NCI-H2171 treated with DMSO at 0.1 percent for 48 hours (cell line): ENCODE results near the gene EFHD2.
"Not testable (repeated sequence)": the region's sequence is repeated elsewhere in the genome, so short reads cannot be mapped to it uniquely, and the experiment has no call there.

Source experiments
- DNase-seq: peaks from one replicate; lab custom pipeline; 2025; lab: John Stamatoyannopoulos, UW

EFHD2 gene

GRCh38 chr1:15388201-15388880, 21.3 kb upstream of the EFHD2 start:
- DNase-seq: no peak

GRCh38 chr1:15389828-15390227, 19.9 kb upstream of the EFHD2 start:
- DNase-seq: not testable (repeated sequence)

DNA sequence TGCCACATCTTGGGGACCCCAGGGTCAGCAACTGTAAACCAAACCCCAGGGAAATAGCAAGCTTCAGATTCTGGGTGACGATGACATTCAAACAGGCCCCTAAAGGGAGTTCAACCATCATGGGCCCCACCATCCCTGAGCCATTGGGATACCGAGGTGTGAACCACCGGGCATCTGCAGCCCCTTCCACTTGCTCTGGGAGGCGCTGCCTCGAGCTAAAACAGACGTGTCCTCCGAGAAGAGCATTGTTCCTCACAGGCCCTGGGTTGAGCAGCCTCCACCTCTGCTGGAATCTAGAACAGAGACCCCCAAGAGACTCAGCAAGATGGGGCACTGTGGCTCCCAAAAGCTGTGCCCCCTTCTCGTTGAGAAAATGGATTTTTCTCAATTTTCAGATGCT, 19.0 kb upstream of the EFHD2 start:
- no peak for DNase-seq

DNA sequence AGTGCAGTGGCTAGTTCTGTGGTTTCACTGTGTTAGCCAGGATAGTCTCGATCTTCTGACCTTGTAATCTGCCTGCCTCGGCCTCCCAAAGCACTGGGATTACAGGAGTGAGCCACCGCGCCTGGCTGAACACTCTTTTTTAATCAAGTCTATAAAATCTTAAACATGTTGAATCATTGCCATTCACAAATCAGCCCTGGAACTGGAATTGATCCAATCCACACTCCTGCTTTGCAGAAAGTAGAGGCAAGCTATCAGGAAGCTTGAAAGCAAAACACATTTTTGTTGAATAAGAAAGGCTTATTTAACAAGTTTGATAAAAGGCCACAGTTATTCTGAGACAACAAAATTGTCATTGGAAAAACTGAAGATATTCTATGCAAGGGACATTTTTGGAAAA, 18.3 kb upstream of the EFHD2 start:
- no peak for DNase-seq

GRCh38 chr1:15393475-15394257, 16.0 kb upstream of the EFHD2 start:
- no peak for DNase-seq

- DNase-seq: no peak
Measured at GRCh38 chr1:15394258-15394690, 15.4 kb upstream of the EFHD2 start.

DNA sequence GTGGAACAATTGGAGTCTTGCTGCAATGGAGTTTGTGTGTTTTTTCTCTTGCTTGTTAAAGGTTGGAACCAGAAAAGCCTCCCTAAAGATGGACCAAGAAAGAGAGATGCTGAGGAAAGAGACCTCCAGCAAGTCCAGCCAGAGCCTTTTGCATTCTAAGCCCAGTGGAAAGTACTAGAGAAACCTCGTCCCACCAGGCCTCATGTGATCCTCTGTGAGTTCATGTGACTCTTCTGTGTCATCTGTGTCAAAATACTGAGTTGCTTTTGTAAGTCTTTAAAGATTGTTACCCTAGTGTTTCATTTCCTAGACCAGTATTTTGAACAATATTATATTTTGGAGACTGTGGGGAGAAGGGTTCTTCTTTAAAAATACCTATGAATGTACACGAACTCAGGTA, 12.5 kb upstream of the EFHD2 start:
- no peak for DNase-seq

DNA sequence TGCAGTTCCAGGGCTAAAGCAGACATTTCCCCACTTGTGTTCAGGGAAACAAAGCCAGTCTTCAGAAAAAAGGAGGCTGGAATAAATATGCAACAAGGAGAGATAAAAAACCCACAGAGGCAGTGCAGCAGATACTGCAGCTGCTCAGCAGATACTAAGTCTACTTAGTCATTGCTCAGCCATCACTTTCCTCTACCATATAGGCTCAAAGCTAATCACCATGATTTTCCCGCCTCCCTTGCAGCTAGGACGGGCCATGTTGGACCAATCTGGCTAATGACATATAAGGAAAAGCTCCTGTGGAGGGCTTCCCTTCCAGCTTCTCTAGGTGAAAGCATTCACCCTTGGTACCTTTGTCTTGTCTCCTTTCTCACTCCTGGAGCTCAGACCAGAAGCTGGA, 10.0 kb upstream of the EFHD2 start:
- DNase-seq: no peak

GRCh38 chr1:15400627-15401026, 9.1 kb upstream of the EFHD2 start:
- peak; percentile 66 for DNase-seq

DNA sequence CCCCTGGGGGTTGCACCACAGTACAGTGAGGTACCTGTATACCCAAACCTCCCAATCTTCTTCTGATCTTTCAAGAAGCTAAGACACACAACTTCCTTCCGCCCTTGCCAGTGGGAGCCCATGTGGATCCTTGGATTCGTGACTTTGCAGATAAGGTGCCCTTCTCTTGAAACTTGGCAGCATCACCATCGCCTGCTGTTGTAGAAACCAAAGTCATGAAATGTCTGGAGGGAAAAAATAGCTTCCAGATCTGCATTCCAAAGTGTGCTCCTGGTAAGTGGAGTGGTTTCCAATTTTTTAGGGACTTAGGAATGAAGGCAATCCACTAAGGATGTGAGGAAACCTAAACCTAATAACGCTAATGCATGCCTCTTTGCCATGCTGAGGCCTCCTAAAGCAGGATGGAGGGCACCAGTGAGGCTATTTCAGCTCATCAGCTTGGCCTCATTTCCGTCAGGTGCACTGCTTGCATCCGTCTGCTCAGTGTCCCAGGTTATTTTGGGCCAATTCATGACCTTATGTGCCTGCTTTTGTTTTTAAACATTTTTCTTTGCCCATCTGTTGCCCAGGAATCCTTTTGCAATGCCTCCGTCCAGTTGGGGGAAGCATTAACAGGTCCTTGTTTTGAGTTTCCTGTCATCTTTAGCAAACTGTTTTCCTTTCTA, 8.2 kb upstream of the EFHD2 start:
- DNase-seq: no peak

DNA sequence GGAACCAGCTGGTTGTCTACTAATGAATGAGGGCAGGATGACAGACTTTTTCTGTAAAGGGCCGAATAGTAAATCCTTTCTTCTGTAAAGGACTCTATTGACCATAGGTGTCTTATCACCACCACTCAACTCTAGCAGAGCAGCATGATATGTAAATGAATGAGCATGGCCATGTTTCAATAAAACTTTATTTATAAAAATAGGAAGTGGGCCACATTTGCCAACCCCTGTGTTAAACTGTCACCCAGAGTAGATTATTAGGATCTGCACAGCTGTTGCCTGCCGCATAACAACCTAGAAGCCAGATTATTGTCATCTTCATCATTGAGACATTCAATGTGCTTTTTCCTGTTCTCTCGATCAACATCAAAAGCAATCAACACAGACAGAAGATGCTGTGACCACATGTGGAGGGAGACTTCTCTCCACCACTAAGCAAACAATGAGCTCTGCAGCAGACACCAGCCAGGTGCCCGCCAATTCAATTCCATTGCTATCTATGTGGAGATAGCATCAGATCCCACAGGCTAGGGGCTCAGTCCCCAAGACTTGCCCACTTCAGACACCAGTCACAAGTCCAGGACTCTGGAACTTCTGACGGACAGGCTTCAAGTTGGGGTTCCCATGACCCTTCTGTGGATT, 6.8 kb upstream of the EFHD2 start:
- no peak for DNase-seq

- DNase-seq: no peak
Measured at GRCh38 chr1:15403962-15404580, 5.6 kb upstream of the EFHD2 start.

DNA sequence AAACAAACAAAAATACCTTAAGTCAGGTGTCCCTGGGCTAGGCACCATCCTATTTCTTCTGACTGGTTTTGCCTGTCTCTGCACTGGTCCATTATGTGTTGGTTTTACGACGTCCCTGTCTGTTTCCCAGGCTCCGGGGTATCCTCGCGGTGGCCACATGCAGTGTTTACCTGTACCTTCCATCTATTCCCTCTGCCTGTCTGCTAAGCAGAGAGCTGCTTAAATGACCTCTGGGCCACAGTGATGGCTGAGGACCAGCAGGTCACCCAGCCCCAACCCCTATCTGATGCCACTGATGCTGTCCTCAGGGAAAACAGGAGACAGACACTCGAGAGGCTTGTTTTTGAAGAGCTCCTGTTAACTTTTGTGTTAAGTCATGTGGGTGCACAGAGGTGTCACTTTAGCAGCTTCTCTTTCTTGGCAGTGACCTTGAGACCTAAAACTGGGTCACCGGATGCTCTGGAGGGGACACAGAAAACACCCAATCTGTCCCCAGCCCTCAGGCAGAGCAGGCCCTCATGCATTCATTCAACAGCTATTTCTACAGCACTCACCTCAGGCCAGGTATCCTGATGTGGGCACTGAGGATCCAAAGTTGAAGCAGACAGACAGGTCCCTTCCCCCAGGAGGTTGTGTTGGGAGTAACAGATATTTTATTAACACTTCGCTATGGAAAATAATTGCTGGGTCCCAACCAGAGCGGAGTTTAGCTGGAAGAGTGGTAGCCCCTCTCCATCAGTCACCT, 4.4 kb upstream of the EFHD2 start:
- no peak for DNase-seq

DNA sequence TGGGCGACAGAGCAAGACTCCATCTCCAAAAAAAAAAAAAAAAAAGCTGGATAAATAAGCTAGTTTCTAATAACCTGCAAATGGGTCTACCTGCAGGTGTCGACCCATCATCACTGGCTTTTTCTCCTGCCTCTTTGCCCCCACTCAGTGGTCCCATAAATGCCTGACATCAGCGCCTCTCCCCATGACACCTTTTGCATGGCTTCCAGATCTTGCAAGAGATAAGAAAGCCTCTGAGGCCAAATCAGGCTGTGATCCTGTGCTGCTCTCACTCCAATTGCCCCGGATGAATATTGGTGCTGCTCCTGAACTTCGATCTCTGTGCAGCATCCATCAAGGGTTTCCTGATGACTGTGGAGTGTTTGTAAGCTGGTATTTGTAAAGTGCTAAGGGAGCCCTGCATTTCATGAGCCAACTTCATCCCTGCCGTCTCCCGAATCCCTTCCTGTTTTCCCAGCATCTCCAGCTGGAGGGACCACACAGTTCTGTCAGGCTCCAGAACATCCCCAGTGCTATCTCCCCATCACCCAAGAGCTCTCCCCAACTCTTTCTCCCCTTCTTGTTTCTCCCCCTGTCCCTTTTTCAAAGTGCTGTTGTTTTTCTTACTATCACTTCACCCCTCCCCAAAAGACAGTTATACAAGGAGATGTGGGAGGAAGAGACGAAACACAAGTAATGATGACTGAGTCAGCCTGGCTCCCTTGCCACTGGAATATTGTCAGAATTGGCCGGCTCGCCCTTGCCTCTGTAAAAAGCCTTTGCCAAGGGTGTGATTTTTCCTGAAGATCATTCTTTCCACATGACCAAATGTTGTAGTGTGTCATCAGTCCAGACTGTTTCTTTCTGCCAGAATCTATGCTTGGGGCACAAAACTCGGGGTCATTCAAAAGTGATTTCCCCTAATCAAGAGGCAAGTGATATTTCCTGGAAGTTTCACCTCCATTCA, 2.8 kb upstream of the EFHD2 start:
- no peak for DNase-seq

- DNase-seq: no peak
Measured at GRCh38 chr1:15407580-15407979, 2.1 kb upstream of the EFHD2 start.

DNA sequence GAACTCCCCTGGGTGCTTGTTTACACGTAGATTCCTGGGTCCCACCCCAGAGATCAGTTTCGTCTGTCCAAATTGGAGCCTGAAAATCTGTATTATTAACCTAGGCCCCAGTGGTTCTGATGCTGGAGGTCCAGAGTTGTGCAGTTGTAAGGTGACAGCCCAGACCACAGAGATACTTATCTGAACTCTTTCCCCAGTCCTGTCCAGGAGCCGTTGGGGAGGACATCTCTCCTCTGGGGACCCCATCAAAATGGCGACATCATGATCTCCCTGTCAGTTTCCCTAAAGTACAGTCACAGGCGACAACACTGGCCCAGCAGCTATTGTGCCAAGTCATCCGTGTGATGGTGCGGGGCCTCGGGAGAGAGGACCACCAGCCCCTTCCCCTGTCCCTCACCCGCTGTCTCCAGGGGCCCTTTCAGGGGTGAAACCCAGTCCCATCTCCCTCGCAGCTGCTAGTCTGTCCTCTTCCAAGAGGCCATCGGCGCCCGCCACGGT, 749 bp upstream of the EFHD2 start:
- peak; percentile 72 for DNase-seq

- DNase-seq: no peak
Measured at GRCh38 chr1:15410223-15410883, 665 bp downstream of the EFHD2 start.

DNA sequence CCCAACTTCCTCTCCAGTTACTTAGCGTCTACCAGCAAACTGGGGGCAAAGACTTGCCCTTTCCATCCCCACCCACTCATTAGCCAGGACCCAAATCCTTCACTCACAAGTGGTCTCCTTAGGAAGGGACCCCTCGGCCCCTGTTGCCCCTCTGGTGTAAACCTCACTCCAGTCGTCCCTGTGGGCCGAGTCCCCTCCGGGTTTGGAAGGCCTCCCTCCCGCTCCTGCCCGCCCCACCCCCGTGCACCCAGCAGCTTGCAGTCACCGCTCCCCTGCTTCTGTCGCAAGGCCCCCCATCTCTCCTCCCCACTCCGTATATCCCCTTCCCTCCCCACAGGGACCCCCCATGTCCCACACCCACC, 1.2 kb downstream of the EFHD2 start:
- DNase-seq: no peak

DNA sequence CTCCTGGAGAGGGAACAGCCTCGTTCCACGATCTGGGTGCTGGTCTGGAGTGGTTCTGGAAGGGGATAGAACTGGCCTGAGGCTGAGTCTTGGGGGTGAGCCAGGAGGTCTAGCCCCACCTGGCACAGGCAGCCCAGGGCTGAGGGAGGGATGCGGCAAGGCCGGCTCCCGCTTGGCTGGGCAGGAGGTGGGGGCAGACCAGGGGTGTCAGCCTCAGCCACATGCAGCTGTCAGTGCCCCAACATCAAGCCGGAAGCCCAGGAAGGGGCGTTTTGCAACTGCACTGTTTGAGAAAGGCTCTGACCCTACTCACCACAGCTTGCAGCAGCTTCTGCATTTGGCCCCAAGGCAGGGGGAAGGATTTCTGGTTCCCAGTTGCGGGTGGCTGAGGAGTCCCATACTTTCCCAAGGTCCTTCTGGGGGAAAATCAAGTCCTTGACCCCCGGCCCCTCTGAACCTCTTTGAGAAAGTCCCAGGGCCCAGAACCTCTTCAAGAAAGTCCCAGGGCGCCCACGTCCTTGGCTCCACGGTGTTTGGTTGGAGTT, 2.0 kb downstream of the EFHD2 start:
- DNase-seq: no peak
